HepG2 (cell line): ENCODE measurements around the gene HAPLN1. TPM values are rescaled to one million over a fixed set of nuclear protein-coding genes. Genes with fewer than 3 reads are reported as not detected.
"Not testable (repeated sequence)": the region's sequence is repeated elsewhere in the genome, so short reads cannot be mapped to it uniquely, and the experiment has no call there.

Source experiments
- ATAC-seq: fragments of 200-7000 bp; cut with Tn5 transposase; 3 replicates; pipeline ENCODE4 v1.9.1; 2020; ENCODE audit warnings: mild to moderate bottlenecking, moderate library complexity
- BruUV-seq: library from RNA; stranded (reverse); fragments of 400-500 nt; replicated peaks from 2 replicates; lab custom pipeline; 2021; lab: Mats Ljungman, UMichigan
- CTCF ChIA-PET: fragments of 300-600 bp; formaldehyde crosslinking; extraction: SDS; loops from one replicate; lab custom pipeline; 2021; ENCODE audit warnings: low total read pairs, inconsistent platforms, low intra/inter-chr PET ratio; lab: Yijun Ruan, JAX
- POLR2A ChIA-PET: fragments of 350-600 bp; sonication (Branson Sonifier 250); formaldehyde crosslinking; loops from one replicate; lab custom pipeline; 2020; ENCODE audit warnings: antibody characterized with exemption, inconsistent platforms; lab: Yijun Ruan, JAX
- DNase-seq: peaks from one replicate; pipeline ENCODE4 v3.0.0-alpha.2; 2015; ENCODE audit warnings: low spot score
- FAIRE-seq: peaks from 3 replicates; lab custom pipeline; 2011; peaks lifted over from hg19 to GRCh38; lab: Jason Lieb, UNC
- H2AFZ ChIP-seq: one replicate; pipeline ENCODE4 v1.6.1; 2011; ENCODE audit warnings: low read length, inconsistent platforms
- H3K27ac ChIP-seq: fragments of 300-600 bp; 3 replicates; pipeline ENCODE4 v1.8.0; 2011; ENCODE audit warnings: mixed run types, mild to moderate bottlenecking, mixed read lengths, low read length, inconsistent platforms; ENCODE audit not compliant: insufficient read depth; ENCODE audit errors: extremely low read length
- H3K27me3 ChIP-seq, 2 experiments: fragments of 200-600 bp in 1 of 2; 2 replicates in 1 of 2; 3 replicates in 1 of 2; pipeline versions ENCODE4 v1.6.0 to v1.8.0; 2011; ENCODE audit warnings: low read length in 2 of 2, mild to moderate bottlenecking in 2 of 2, moderate library complexity in 2 of 2, inconsistent platforms in 1 of 2; ENCODE audit not compliant: insufficient read depth in 2 of 2, control insufficient read depth in 1 of 2
- H3K36me3 ChIP-seq, 2 experiments: fragments of 200-600 bp in 1 of 2; replicated peaks in 1 of 2; 2 replicates in 1 of 2; 3 replicates in 1 of 2; pipeline versions ENCODE4 v1.5.1 to v1.8.0; 2011; ENCODE audit warnings: low read length in 2 of 2, inconsistent platforms in 1 of 2; ENCODE audit not compliant: insufficient read depth in 2 of 2, control insufficient read depth in 1 of 2
- H3K4me1 ChIP-seq: 2 replicates; pipeline ENCODE4 v1.5.1; 2012; ENCODE audit warnings: low read length, inconsistent platforms; ENCODE audit not compliant: insufficient read depth
- H3K4me2 ChIP-seq: 2 replicates; pipeline ENCODE4 v1.6.0; 2011; ENCODE audit warnings: low read depth, low read length, inconsistent platforms
- H3K4me3 ChIP-seq, 3 experiments: fragments of 200-600 bp in 1 of 3; sonication (generic), shearing (Covaris generic) in 1 of 3; replicated peaks in 1 of 3; 2 replicates each; pipeline ENCODE4 v1.5.1; 2011 to 2016; ENCODE audit warnings: low read length in 3 of 3, inconsistent platforms in 2 of 3, low read depth in 2 of 3, mild to moderate bottlenecking in 2 of 3, control low read depth in 1 of 3, mixed read lengths in 1 of 3; ENCODE audit not compliant: insufficient read depth in 1 of 3
- H3K79me2 ChIP-seq: one replicate; pipeline ENCODE4 v1.6.1; 2011; ENCODE audit warnings: low read length, inconsistent platforms; ENCODE audit not compliant: insufficient read depth
- H3K9ac ChIP-seq: 2 replicates; pipeline ENCODE4 v1.6.0; 2011; ENCODE audit warnings: mild to moderate bottlenecking, low read depth, low read length, inconsistent platforms; ENCODE audit not compliant: insufficient read depth
- H3K9me3 ChIP-seq: 2 replicates; pipeline ENCODE4 v1.5.1; 2012; ENCODE audit warnings: mild to moderate bottlenecking, low read length
- H4K20me1 ChIP-seq: 2 replicates; pipeline ENCODE4 v1.6.0; 2011; ENCODE audit warnings: inconsistent platforms, mild to moderate bottlenecking, low read length, moderate library complexity; ENCODE audit not compliant: insufficient read depth
- BRCA1 ChIP-seq: sonication (generic); formaldehyde crosslinking; IDR thresholded peaks from 2 replicates; pipeline ENCODE4 v1.4.0; 2020; ENCODE audit warnings: missing genetic modification reagents
- HOXA7 ChIP-seq: sonication (generic); formaldehyde crosslinking; IDR thresholded peaks from 2 replicates; pipeline ENCODE4 v1.8.1; 2022; ENCODE audit warnings: mild to moderate bottlenecking, missing genetic modification reagents, moderate library complexity
- MAFK ChIP-seq, 2 experiments: IDR thresholded peaks in 1 of 2; conservative IDR thresholded peaks in 1 of 2; 2 replicates each; pipeline ENCODE4 v1.6.1; 2011; ENCODE audit warnings: improper control_type of control experiment in 2 of 2, low read length in 2 of 2
- MBNL3 ChIP-seq: fragments of 250-450 bp; sonication (Bioruptor Pico); conservative IDR thresholded peaks from 2 replicates; pipeline ENCODE4 v1.8.0; 2022; ENCODE audit warnings: mild to moderate bottlenecking, inconsistent platforms
- SIX1 ChIP-seq: sonication (generic); formaldehyde crosslinking; IDR thresholded peaks from 2 replicates; pipeline ENCODE4 v1.4.0; 2020; ENCODE audit warnings: missing genetic modification reagents, borderline replicate concordance
- SP4 ChIP-seq: sonication (generic); formaldehyde crosslinking; IDR thresholded peaks from 2 replicates; pipeline ENCODE4 v1.8.1; 2023; ENCODE audit warnings: mild to moderate bottlenecking, missing genetic modification reagents
- TMF1 ChIP-seq: sonication (generic); formaldehyde crosslinking; IDR thresholded peaks from 2 replicates; pipeline ENCODE4 v1.8.1; 2022; ENCODE audit warnings: low read depth, missing genetic modification reagents
- XRCC5 ChIP-seq: fragments of 200-400 bp; formaldehyde crosslinking; optimal IDR thresholded peaks from 2 replicates; pipeline ENCODE3; 2017; ENCODE audit warnings: mild to moderate bottlenecking, low read length
- ZNF251 ChIP-seq: sonication (generic); formaldehyde crosslinking; IDR thresholded peaks from 2 replicates; pipeline ENCODE4 v1.9.0; 2021; ENCODE audit warnings: mild to moderate bottlenecking, missing genetic modification reagents
- ZNF562 ChIP-seq: sonication (generic); formaldehyde crosslinking; IDR thresholded peaks from 2 replicates; pipeline ENCODE4 v1.8.0; 2022; ENCODE audit warnings: missing genetic modification reagents, borderline replicate concordance
- ZNF768 ChIP-seq: sonication (generic); formaldehyde crosslinking; IDR thresholded peaks from 2 replicates; pipeline ENCODE4 v1.4.0; 2020; ENCODE audit warnings: missing genetic modification reagents
- WGBS: methylation state at CpG from one replicate; pipeline ENCODE4 v1.1.6; 2017; ENCODE audit warnings: low lambda C conversion rate; 5-methylcytosine and 5-hydroxymethylcytosine counted together
- in situ Hi-C: cut with HindIII; loops from 2 replicates; pipeline ENCODE4 v1.10.0; 2017; ENCODE audit warnings: low pct_unique_long_range_greater_than_20kb; ENCODE audit not compliant: extremely low pct_ligation_motif_present
- intact Hi-C: fragments of 100-400 bp; cut with micrococcal nuclease; formaldehyde crosslinking; loops from one replicate; pipeline ENCODE4 v1.10.0; 2022; ENCODE audit not compliant: unreplicated experiment
- polyA plus RNA-seq, 8 experiments: library from polyadenylated mRNA; depleted of rRNA in 3 of 8; stranded (reverse) in 7 of 8; unstranded in 1 of 8; fragments of >200 nt; fragmentation: Illumina TruSeq in 4 of 8; extraction: Trizol in 4 of 8; gene quantifications; 2 replicates each; pipeline versions ENCODE4 v1.2.1 to v1.2.3, GENCODE V29; 2011 to 2016; ENCODE audit warnings: low read depth in 4 of 8, missing spikeins in 1 of 8, mixed read lengths in 1 of 8; ENCODE audit not compliant: insufficient read depth in 1 of 8
- total RNA-seq, 5 experiments: library from RNA; depleted of rRNA; stranded (reverse); fragments of >200 nt; fragmentation: Illumina TruSeq; extraction: Trizol; gene quantifications; 2 replicates each; pipeline ENCODE4 v1.2.3, GENCODE V29; 2016; ENCODE audit warnings: low read depth in 1 of 5
- TF ChIP-seq, protein P1 (sequence below): sonication (generic); formaldehyde crosslinking; IDR thresholded peaks from 2 replicates; pipeline ENCODE4 v1.4.0; 2020; ENCODE audit warnings: missing genetic modification reagents

The HAPLN1 gene
- total and polyA plus RNA-seq, 2 of the 13 experiments (the other 11 are each of a cell fraction or from before 2014, with no cell fraction given): not detected

DNA sequence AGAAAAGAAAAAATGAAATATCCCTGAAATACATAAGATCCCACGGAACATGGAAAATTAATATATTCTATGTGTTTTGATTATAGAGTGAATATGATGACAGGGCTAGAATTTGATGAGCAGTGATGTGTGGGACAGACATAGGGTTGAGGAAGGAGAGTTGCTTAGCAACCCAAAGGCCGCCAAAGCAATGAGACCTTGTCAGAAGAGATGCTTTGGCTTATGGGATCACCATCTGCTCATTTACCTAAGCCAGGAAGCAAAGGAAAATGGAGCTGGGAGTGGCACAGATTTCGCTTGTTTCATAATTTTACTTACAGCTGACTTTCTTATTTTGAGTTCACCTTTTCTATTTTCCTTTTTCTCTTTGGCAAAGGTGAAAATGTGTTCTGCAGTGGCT is 20.9 kb upstream of the HAPLN1 start:
- no peaks in the 10 kb centered on the region for H3K9me3 ChIP-seq
- H2AFZ ChIP-seq: no peak overlapping the region
- CTCF ChIA-PET: no interaction called here
- H3K36me3 ChIP-seq: no peaks in the 10 kb centered on the region
- peak overlapping the region; percentile 36 for H3K27ac ChIP-seq
- in situ Hi-C loops: no loop called here
- TF ChIP-seq ZNF251 (CRISPR knock-in tag) (no peak), SIX1 (no peak), ZNF562 (CRISPR knock-in tag) (no peak), SP4 (CRISPR knock-in tag) (no peak), XRCC5 (no peak), MAFK (conservative IDR thresholded peaks at IDR 0.05 in 1 of 2, IDR thresholded peaks at IDR 0.05 in 1 of 2; ENCODE audit: low read length in 2 of 2) (peak in 1 of 2 experiments; percentile 22; a peak in 1 of 4 replicates)
- TF ChIP-seq, all 625 proteins: peak for 1
- Histone ChIP-seq H3K4me1 (peaks cover 30% of the 10 kb centered on the region), H3K27me3 (no peaks in the 10 kb centered on the region), H4K20me1 (no peaks in the 10 kb centered on the region), H3K4me2 (peak overlapping the region; percentile 52), H3K79me2 (no peaks in the 10 kb centered on the region), H3K4me3 (no peak overlapping the region; a peak in 1 of 6 replicates), H3K9ac (no peak overlapping the region)
- WGBS: 58% methylated on average over 3 of the region's 3 CpGs
- FAIRE-seq (no peak), DNase-seq (no peak), ATAC-seq (peak; percentile 66)
- intact Hi-C loops: no loop called here
- no TSS peak for BruUV-seq
- POLR2A ChIA-PET: no interaction called here

DNA sequence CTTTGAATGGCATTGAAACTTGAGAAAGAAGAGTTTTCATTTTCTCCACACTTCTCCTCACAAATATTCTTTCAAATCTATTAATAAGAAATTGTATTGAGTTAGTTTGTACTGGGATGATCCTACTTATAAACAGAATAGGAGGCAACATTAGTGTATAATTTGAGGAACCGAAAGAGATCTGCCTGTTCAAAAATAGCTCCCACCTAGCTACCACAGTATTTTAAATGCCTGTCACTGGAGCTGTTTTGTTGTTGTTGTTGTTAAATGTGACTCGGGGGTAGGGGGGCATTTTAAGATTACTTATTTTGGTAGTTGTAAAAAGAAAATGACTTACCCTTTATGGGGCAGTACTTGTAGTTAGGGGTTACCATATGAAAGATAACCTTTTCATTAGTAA is 20.1 kb upstream of the HAPLN1 start:
- 71% methylated on average over 2 of the region's 2 CpGs for WGBS
- FAIRE-seq: no peak
- Histone ChIP-seq H3K9me3 (no peaks in the 10 kb centered on the region), H3K36me3 (no peaks in the 10 kb centered on the region), H3K4me2 (no peak overlapping the region), H3K27me3 (no peaks in the 10 kb centered on the region), H3K27ac (no peak overlapping the region), H3K4me1 (peaks cover 34% of the 10 kb centered on the region), H3K4me3 (no peak overlapping the region), H3K79me2 (no peaks in the 10 kb centered on the region), H3K9ac (no peak overlapping the region), H2AFZ (no peak overlapping the region), H4K20me1 (no peaks in the 10 kb centered on the region)
- ChIA-PET CTCF (no interaction called here), POLR2A (no interaction called here)
- no TSS peak for BruUV-seq
- in situ Hi-C loops: no loop called here
- intact Hi-C loops: no loop called here
- TF ChIP-seq HOXA7 (CRISPR knock-in tag): no peak
- TF ChIP-seq BRCA1 (CRISPR knock-in tag): no peak
- TF ChIP-seq ZNF768 (CRISPR knock-in tag): no peak
- no peak for TF ChIP-seq TMF1 (CRISPR knock-in tag)
- TF ChIP-seq SIX1: no peak
- TF ChIP-seq MBNL3: no peak
- TF ChIP-seq, protein P1, sequence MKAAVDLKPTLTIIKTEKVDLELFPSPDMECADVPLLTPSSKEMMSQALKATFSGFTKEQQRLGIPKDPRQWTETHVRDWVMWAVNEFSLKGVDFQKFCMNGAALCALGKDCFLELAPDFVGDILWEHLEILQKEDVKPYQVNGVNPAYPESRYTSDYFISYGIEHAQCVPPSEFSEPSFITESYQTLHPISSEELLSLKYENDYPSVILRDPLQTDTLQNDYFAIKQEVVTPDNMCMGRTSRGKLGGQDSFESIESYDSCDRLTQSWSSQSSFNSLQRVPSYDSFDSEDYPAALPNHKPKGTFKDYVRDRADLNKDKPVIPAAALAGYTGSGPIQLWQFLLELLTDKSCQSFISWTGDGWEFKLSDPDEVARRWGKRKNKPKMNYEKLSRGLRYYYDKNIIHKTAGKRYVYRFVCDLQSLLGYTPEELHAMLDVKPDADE (CRISPR knock-in tag): no peak
- no peak for ATAC-seq
- DNase-seq: no peak

DNA sequence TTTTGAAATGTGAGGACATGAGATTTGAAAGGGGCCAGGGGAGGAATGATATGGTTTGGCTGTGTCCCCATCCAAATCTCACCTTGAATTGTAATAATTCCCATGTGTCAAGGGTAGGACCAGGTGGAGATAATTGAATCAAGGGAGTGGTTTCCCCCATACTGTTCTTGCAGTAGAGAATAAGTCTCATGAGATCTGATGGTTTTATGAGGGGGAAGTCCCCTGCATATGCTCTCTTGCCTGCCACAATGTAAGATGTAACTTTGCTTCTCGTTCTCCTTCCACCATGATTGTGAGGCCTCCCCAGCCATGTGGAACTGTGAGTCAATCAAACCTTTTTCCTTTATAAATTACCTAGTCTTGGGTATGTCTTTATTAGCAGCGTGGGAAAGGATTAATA is 15.5 kb upstream of the HAPLN1 start:
- intact Hi-C loops, H3K27ac ChIP-seq, POLR2A ChIA-PET, BruUV-seq, DNase-seq, H3K79me2 ChIP-seq, H4K20me1 ChIP-seq, H2AFZ ChIP-seq, H3K4me3 ChIP-seq, H3K36me3 ChIP-seq, ATAC-seq, H3K9ac ChIP-seq, CTCF ChIA-PET, FAIRE-seq, in situ Hi-C loops, H3K9me3 ChIP-seq, H3K4me2 ChIP-seq, H3K27me3 ChIP-seq: not testable (repeated sequence)
- 11% methylated on average over 2 of the region's 2 CpGs for WGBS
- peaks cover 18% of the 10 kb centered on the region for H3K4me1 ChIP-seq
